PC-3 (cell line): Measurements from ENCODE around the gene SLC13A3. TPM values are rescaled to one million over a fixed set of nuclear protein-coding genes. Genes with fewer than 3 reads are reported as not detected.

Experiments
- ATAC-seq: fragments of 200-7000 bp; cut with Tn5 transposase; 2 replicates; pipeline ENCODE4 v1.9.1; 2020; ENCODE audit warnings: mild to moderate bottlenecking, moderate library complexity
- BruUV-seq: library from RNA; stranded (reverse); fragments of 400-500 nt; replicated peaks from 2 replicates; lab custom pipeline; 2021; lab: Mats Ljungman, UMichigan
- CTCF ChIA-PET: fragments of 300-600 bp; sonication (Branson Sonifier 250); formaldehyde crosslinking; loops from one replicate; lab custom pipeline; 2022; ENCODE audit warnings: antibody characterized with exemption; lab: Charles Lee
- POLR2A ChIA-PET: fragments of 300-600 bp; sonication (Branson Sonifier 250); formaldehyde crosslinking; loops from one replicate; lab custom pipeline; 2022; ENCODE audit warnings: antibody characterized with exemption; ENCODE audit not compliant: unreplicated experiment; lab: Charles Lee
- DNase-seq: peaks from one replicate; pipeline ENCODE4 v3.0.0-alpha.2; 2015
- H2AFZ ChIP-seq: fragments of 300-600 bp; sonication (generic); 2 replicates; pipeline ENCODE4 v1.6.0; 2016; ENCODE audit warnings: antibody characterized with exemption, low read length
- H3F3A ChIP-seq: fragments of 300-600 bp; sonication (generic); one replicate; pipeline ENCODE4 v1.6.0; 2017; ENCODE audit warnings: antibody characterized with exemption, low read length, control low read depth, mild to moderate bottlenecking; ENCODE audit not compliant: unreplicated experiment
- H3K27ac ChIP-seq: fragments of 300-600 bp; sonication (generic); 2 replicates; pipeline ENCODE4 v1.5.1; 2016; ENCODE audit warnings: mild to moderate bottlenecking, low read length
- H3K27me3 ChIP-seq: fragments of 300-600 bp; sonication (generic); 2 replicates; pipeline ENCODE4 v1.6.1; 2016; ENCODE audit warnings: low read length, mixed read lengths
- H3K36me3 ChIP-seq: fragments of 300-600 bp; sonication (generic); 2 replicates; pipeline ENCODE4 v1.6.1; 2016; ENCODE audit warnings: low read depth, mixed run types, low read length, mixed read lengths
- H3K4me1 ChIP-seq: fragments of 300-600 bp; sonication (generic); 2 replicates; pipeline ENCODE4 v1.5.1; 2016; ENCODE audit warnings: low read length; ENCODE audit not compliant: insufficient read depth
- H3K4me2 ChIP-seq: fragments of 300-600 bp; sonication (generic); 2 replicates; pipeline ENCODE4 v1.6.0; 2016; ENCODE audit warnings: low read length
- H3K4me3 ChIP-seq: fragments of 300-600 bp; sonication (generic); 2 replicates; pipeline ENCODE4 v1.5.1; 2016; ENCODE audit warnings: mild to moderate bottlenecking, low read length, mixed read lengths
- H3K79me2 ChIP-seq: fragments of 300-600 bp; sonication (generic); 2 replicates; pipeline ENCODE4 v1.6.1; 2017; ENCODE audit warnings: low read length, mixed read lengths
- H3K9ac ChIP-seq: fragments of 300-600 bp; sonication (generic); 2 replicates; pipeline ENCODE4 v1.6.0; 2016; ENCODE audit warnings: mild to moderate bottlenecking, low read length
- H3K9me2 ChIP-seq: fragments of 300-600 bp; sonication (generic); replicated peaks from 2 replicates; pipeline ENCODE4 v1.6.1; 2016; ENCODE audit warnings: mixed run types, low read length, mixed read lengths
- H3K9me3 ChIP-seq: fragments of 300-600 bp; sonication (generic); 2 replicates; pipeline ENCODE4 v1.6.1; 2016; ENCODE audit warnings: low read length, mixed read lengths
- H4K20me1 ChIP-seq: fragments of 300-600 bp; sonication (generic); 2 replicates; pipeline ENCODE4 v1.6.1; 2016; ENCODE audit warnings: low read length, mixed read lengths
- CTCF ChIP-seq: fragments of 300-600 bp; sonication (generic); conservative IDR thresholded peaks from 2 replicates; pipeline ENCODE4 v1.5.1; 2017; ENCODE audit warnings: antibody characterized with exemption, low read depth, mild to moderate bottlenecking, low read length
- EZH2 ChIP-seq: fragments of 300-600 bp; sonication (generic); IDR thresholded peaks from one replicate; pipeline ENCODE4 v1.6.1; 2017; ENCODE audit warnings: antibody characterized with exemption, mild to moderate bottlenecking, low read length; ENCODE audit not compliant: unreplicated experiment
- EZH2phosphoT487 ChIP-seq: fragments of 300-600 bp; sonication (generic); IDR thresholded peaks from 2 replicates; pipeline ENCODE4 v1.6.1; 2018; ENCODE audit warnings: mild to moderate bottlenecking, antibody characterized with exemption, low read length, borderline replicate concordance
- intact Hi-C: fragments of 100-400 bp; cut with micrococcal nuclease; formaldehyde crosslinking; loops from 2 replicates; pipeline ENCODE4 v1.9.0; 2023
- total RNA-seq: library from RNA; depleted of rRNA; stranded (reverse); fragments of >200 nt; gene quantifications from 2 replicates; pipeline ENCODE4 v1.2.3, GENCODE V29; 2014

Gene SLC13A3
- total RNA-seq, 1 experiment from 2014 or later, result not detected

GRCh38 chr20:46573788-46574584 is 77.3 kb downstream of the SLC13A3 start:
- Histone ChIP-seq H3K9me2 (no peaks in the 10 kb centered on the region), H3K27me3 (no peaks in the 10 kb centered on the region), H3K79me2 (no peaks in the 10 kb centered on the region), H3K9me3 (no peaks in the 10 kb centered on the region), H3K4me3 (peak overlapping the region; percentile 44), H3K9ac (no peak overlapping the region), H2AFZ (peak overlapping the region; percentile 78), H3K4me2 (peak overlapping the region; percentile 71), H4K20me1 (no peaks in the 10 kb centered on the region), H3K27ac (no peak overlapping the region), H3K36me3 (no peaks in the 10 kb centered on the region), H3F3A (no peaks in the 10 kb centered on the region), H3K4me1 (peaks cover 5% of the 10 kb centered on the region; the same call in 1 of the 2 replicates)
- TF ChIP-seq EZH2, result no peak
- no peak for TF ChIP-seq EZH2phosphoT487
- TF ChIP-seq CTCF, result no peak
- CTCF ChIA-PET, result no interaction called here
- ATAC-seq, result peak; percentile 33; the same call in 1 of the 2 replicates
- DNase-seq, result peak; percentile 44
- BruUV-seq, result no TSS peak
- intact Hi-C loops, result no loop called here
- POLR2A ChIA-PET, result no interaction called here

GRCh38 chr20:46573234-46573633 is 78.0 kb downstream of the SLC13A3 start:
- H3K9ac ChIP-seq, result no peak overlapping the region
- H3K36me3 ChIP-seq, result no peaks in the 10 kb centered on the region
- ATAC-seq (no peak), DNase-seq (no peak)
- ChIA-PET CTCF (no interaction called here), POLR2A (no interaction called here)
- no peaks in the 10 kb centered on the region for H3K79me2 ChIP-seq
- intact Hi-C loops, result no loop called here
- H3K9me3 ChIP-seq, result no peaks in the 10 kb centered on the region
- no peaks in the 10 kb centered on the region for H3F3A ChIP-seq
- no peaks in the 10 kb centered on the region for H3K27me3 ChIP-seq
- H3K4me3 ChIP-seq, result no peak overlapping the region
- peaks cover 11% of the 10 kb centered on the region; the same call in 1 of the 2 replicates for H3K4me1 ChIP-seq
- no peaks in the 10 kb centered on the region for H3K9me2 ChIP-seq
- peak overlapping the region; percentile 71 for H3K4me2 ChIP-seq
- no peak for TF ChIP-seq EZH2phosphoT487
- TF ChIP-seq EZH2, result no peak
- TF ChIP-seq CTCF, result no peak
- H4K20me1 ChIP-seq, result no peaks in the 10 kb centered on the region
- BruUV-seq, result no TSS peak
- no peak overlapping the region for H2AFZ ChIP-seq
- no peak overlapping the region for H3K27ac ChIP-seq

- intact Hi-C loops, result no loop called here
- no peak overlapping the region for H3K4me3 ChIP-seq
- DNase-seq (no peak), ATAC-seq (no peak)
- no peak overlapping the region for H2AFZ ChIP-seq
- H4K20me1 ChIP-seq, result no peaks in the 10 kb centered on the region
- ChIA-PET CTCF (no interaction called here), POLR2A (no interaction called here)
- no peak overlapping the region for H3K27ac ChIP-seq
- no peak for TF ChIP-seq CTCF
- TF ChIP-seq EZH2phosphoT487, result no peak
- no peak for TF ChIP-seq EZH2
- H3K27me3 ChIP-seq, result no peaks in the 10 kb centered on the region
- H3K36me3 ChIP-seq, result no peaks in the 10 kb centered on the region
- no TSS peak for BruUV-seq
- no peak overlapping the region for H3K9ac ChIP-seq
- no peaks in the 10 kb centered on the region for H3K9me2 ChIP-seq
- no peak overlapping the region for H3K4me2 ChIP-seq
- peaks cover 11% of the 10 kb centered on the region; the same call in 1 of the 2 replicates for H3K4me1 ChIP-seq
- no peaks in the 10 kb centered on the region for H3F3A ChIP-seq
- H3K79me2 ChIP-seq, result no peaks in the 10 kb centered on the region
- H3K9me3 ChIP-seq, result no peaks in the 10 kb centered on the region
These were observed 78.5 kb downstream of the SLC13A3 start for GRCh38 chr20:46572790-46573189.
